ENCODE results near the gene ZBTB8A. TPM values are rescaled to one million over a fixed set of nuclear protein-coding genes. Genes with fewer than 3 reads are reported as not detected.

ZBTB8A gene
- total and polyA plus RNA-seq, 2 of the 8 experiments (the other 6 are each of a cell fraction or from before 2014, with no cell fraction given), result 2.9 to 10.4 TPM

- Histone ChIP-seq H2BK5ac (ENCODE audit: low read depth, low read length) (no peak overlapping the region), H3K79me1 (ENCODE audit: low read depth, low read length) (no peaks in the 10 kb centered on the region), H3K79me2 (ENCODE audit: control insufficient read depth in 1 of 2, insufficient read depth in 2 of 2, low read length in 2 of 2) (no peaks in the 10 kb centered on the region), H2BK20ac (ENCODE audit: low read length) (no peak overlapping the region), H3K4me2 (ENCODE audit: insufficient read depth in 1 of 2, low read depth in 2 of 2, low read length in 2 of 2) (no peak overlapping the region), H2BK120ac (replicated peaks; ENCODE audit: low read depth, low read length) (no peak overlapping the region), H3K27me3 (replicated peaks in 1 of 4; ENCODE audit: control insufficient read depth in 3 of 4, extremely low read depth in 1 of 4, insufficient read depth in 3 of 4, low read length in 3 of 4) (no peaks in the 10 kb centered on the region), H4K8ac (ENCODE audit: extremely low read depth, insufficient read depth, low read length) (no peak overlapping the region), H3K9ac (replicated peaks in 1 of 4; ENCODE audit: extremely low read depth in 1 of 4, low read depth in 3 of 4, low read length in 3 of 4) (no peak overlapping the region), H3K36me3 (ENCODE audit: control insufficient read depth in 2 of 4, insufficient read depth in 4 of 4, low read length in 3 of 4) (no peaks in the 10 kb centered on the region), H2BK15ac (ENCODE audit: low read length) (no peak overlapping the region), H3K14ac (ENCODE audit: insufficient read length) (no peak overlapping the region), H2AFZ (ENCODE audit: low read length) (no peak overlapping the region), H2BK12ac (ENCODE audit: low read depth, low read length) (no peak overlapping the region), H3K27ac (ENCODE audit: low read depth, low read length) (no peak overlapping the region), H3K18ac (ENCODE audit: extremely low read depth, low read length) (no peak overlapping the region), H4K20me1 (replicated peaks in 1 of 2; ENCODE audit: control insufficient read depth in 1 of 2, insufficient read depth in 2 of 2, low read length in 2 of 2) (no peaks in the 10 kb centered on the region), H3K4me1 (replicated peaks in 1 of 4; ENCODE audit: control insufficient read depth in 3 of 4, insufficient read depth in 4 of 4, low read length in 3 of 4) (no peaks in the 10 kb centered on the region), H3K9me3 (ENCODE audit: insufficient read depth in 2 of 2, low read depth in 1 of 2, low read length in 1 of 2) (no peaks in the 10 kb centered on the region), H4K91ac (replicated peaks; ENCODE audit: insufficient read length, low read length) (no peak overlapping the region), H3K4ac (replicated peaks; ENCODE audit: insufficient read length, low read depth, low read length) (no peak overlapping the region), H3K56ac (replicated peaks; ENCODE audit: insufficient read length, low read depth, low read length) (no peak overlapping the region), H3K4me3 (ENCODE audit: extremely low read depth in 1 of 4, insufficient read depth in 2 of 4, low read depth in 3 of 4, low read length in 4 of 4) (no peak overlapping the region), H2AK5ac (ENCODE audit: low read depth, low read length) (no peak overlapping the region), H4K5ac (ENCODE audit: insufficient read length, low read depth, low read length) (no peak overlapping the region), H3K23me2 (ENCODE audit: low read depth, low read length) (no peaks in the 10 kb centered on the region), H3K23ac (ENCODE audit: insufficient read length) (no peak overlapping the region)
- CTCF ChIA-PET (ENCODE audit: partially characterized antibody), result interaction anchor here (0.6 to 4.2 kb wide), 12 partner anchors 9 to 338 kb away, joined by 3 to 30 read pairs (median 5); no protein-coding TSS in a partner anchor
- POLR2A ChIA-PET (ENCODE audit: partially characterized antibody), result interaction anchor here (0.6 to 1.5 kb wide), 4 partner anchors 18 to 313 kb away, joined by 3 to 6 read pairs (median 3); no protein-coding TSS in a partner anchor
- WGBS, 2 experiments (ENCODE audit: extremely low coverage in 1 of 2, insufficient coverage in 1 of 2, insufficient read length in 1 of 2, insufficient replicate concordance in 2 of 2, low coverage in 1 of 2, low lambda C conversion rate in 2 of 2, missing lambda C conversion rate in 1 of 2), result 96% methylated on average over 4 of the region's 4 CpGs; no CpG with 5 or more reads in 1 of the 2 experiments
- FAIRE-seq, result no peak
- no peak for DNase-seq (ENCODE audit: low read depth in 1 of 2, low spot score in 2 of 2)
- TF ChIP-seq CBX8 (IDR thresholded peaks at IDR 0.05; ENCODE audit: borderline replicate concordance, low read depth, low read length) (no peak), JUND (IDR thresholded peaks at IDR 0.05; ENCODE audit: low read length) (no peak), GABPA (IDR thresholded peaks at IDR 0.05; ENCODE audit: borderline replicate concordance, insufficient read depth, low read length) (no peak), CHD1 (IDR thresholded peaks at IDR 0.05; ENCODE audit: low read depth, low read length) (no peak), YY1 (IDR thresholded peaks at IDR 0.05; ENCODE audit: low read depth, low read length) (no peak), RXRA (IDR thresholded peaks at IDR 0.05; ENCODE audit: insufficient read depth, low read depth, low read length) (no peak), BACH1 (IDR thresholded peaks at IDR 0.05; ENCODE audit: low read length) (no peak), RFX5 (IDR thresholded peaks at IDR 0.05; ENCODE audit: borderline replicate concordance, low read depth, low read length) (no peak), TBP (IDR thresholded peaks at IDR 0.05; ENCODE audit: low read depth, low read length) (no peak), POLR2AphosphoS5 (IDR thresholded peaks at IDR 0.05; ENCODE audit: low read depth, low read length) (no peak), CTCF (IDR thresholded peaks at IDR 0.05; ENCODE audit: control extremely low read depth in 1 of 3, insufficient read depth in 1 of 3, low read depth in 1 of 3, low read length in 3 of 3) (no peak), JUN (IDR thresholded peaks at IDR 0.05; ENCODE audit: low read depth, low read length) (no peak), KDM1A (IDR thresholded peaks at IDR 0.05; ENCODE audit: borderline replicate concordance, low read length) (no peak)
Observed at GRCh38 chr1:32518976-32519375, 20.3 kb upstream of the ZBTB8A start.
